GM12875 (cell line): ENCODE measurements around the gene PCK2.

ENCODE experiments used
- H3K4me3 ChIP-seq: one replicate; pipeline ENCODE4 v1.5.1; 2011; ENCODE audit warnings: low read depth, low read length, control low read depth
- CTCF ChIP-seq: IDR thresholded peaks from 2 replicates; pipeline ENCODE4 v1.5.1; 2011; ENCODE audit warnings: low read depth, mild to moderate bottlenecking, control low read depth, inconsistent platforms, low read length, moderate library complexity, borderline replicate concordance; ENCODE audit not compliant: insufficient read depth

Gene PCK2

GRCh38 chr14:24123424-24124417 is 29.6 kb downstream of the PCK2 start:
- TF ChIP-seq CTCF = no peak
- H3K4me3 ChIP-seq = no peak overlapping the region

DNA sequence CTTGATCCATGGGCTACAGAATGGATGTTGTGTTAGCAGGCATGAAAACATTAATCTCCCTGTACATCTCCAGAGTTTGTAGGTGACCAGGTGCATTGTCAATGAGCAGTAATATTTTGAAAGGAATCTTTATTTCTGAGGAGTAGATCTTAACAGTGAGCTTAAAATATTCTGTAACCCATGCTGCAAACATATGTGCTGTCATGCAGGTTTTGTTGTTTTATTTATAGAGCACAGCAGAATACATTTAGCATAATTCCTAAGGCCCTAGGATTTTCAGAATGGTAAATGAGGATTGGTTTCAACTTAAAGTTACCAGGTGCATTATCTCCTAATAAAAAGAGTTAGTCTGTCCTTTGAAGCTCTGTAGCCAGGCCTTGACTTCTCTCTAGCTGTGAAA is 32.8 kb downstream of the PCK2 start:
- no peak overlapping the region for H3K4me3 ChIP-seq
- TF ChIP-seq CTCF = no peak

GRCh38 chr14:24127673-24128072 is 33.6 kb downstream of the PCK2 start:
- no peak for TF ChIP-seq CTCF
- H3K4me3 ChIP-seq = no peak overlapping the region

- H3K4me3 ChIP-seq = no peak overlapping the region
- no peak for TF ChIP-seq CTCF
Measured at GRCh38 chr14:24129410-24129998, 35.4 kb downstream of the PCK2 start.

- no peak within 1 kb of the TSS for H3K4me3 ChIP-seq
- TF ChIP-seq CTCF = no peak
Measured at GRCh38 chr14:24130380-24130716, 36.2 kb downstream of the PCK2 start, which contains the start of gene FITM1. FITM1 (plus strand) TSS chr14:24130659; CDS start chr14:24131564, 905 bp downstream.

- no peak overlapping the region for H3K4me3 ChIP-seq
- no peak for TF ChIP-seq CTCF
Measured at GRCh38 chr14:24130717-24131548, 36.8 kb downstream of the PCK2 start.
